Limb (tissue), 2 donors: Measurements from ENCODE around the gene VPS33A.
A peak's percentile ranks its signal among the peaks of the same experiment; 100 is the strongest.

Experiments
- DNase-seq, 2 donors: peaks; one replicate each; pipeline ENCODE4 v3.0.0-alpha.2; 2016; ENCODE audit errors: extremely low spot score in 2 of 2

VPS33A gene

DNA sequence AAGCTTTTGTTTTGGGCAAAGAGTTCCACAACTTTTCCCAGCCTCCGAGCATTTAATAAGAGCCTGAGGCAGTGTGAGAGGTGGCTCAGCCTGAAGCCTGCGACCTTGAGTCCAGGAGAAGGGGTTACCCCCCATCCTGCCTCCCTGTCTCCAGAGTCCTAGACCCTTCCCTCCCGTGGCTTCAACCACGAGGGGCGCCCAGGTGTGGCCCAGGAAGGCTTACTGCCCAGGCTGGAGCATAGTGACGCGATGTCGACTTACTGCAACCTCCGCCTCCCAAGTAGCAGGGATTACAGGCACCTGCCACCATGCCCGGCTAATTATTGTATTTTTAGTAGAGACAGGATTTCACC is 82.7 kb downstream of the VPS33A start:
- no peak for DNase-seq

GRCh38 chr12:122182887-122183587 is 83.3 kb downstream of the VPS33A start, which contains the start of gene LRRC43:
Gene LRRC43 (plus strand): TSS chr12:122183123. CDS start chr12:122183145, 22 bp downstream.
- DNase-seq, result peak in 1 of 2 donors; percentile 74
